HepG2 (cell line): ENCODE measurements around the gene CAMTA1. TPM values are rescaled to one million over a fixed set of nuclear protein-coding genes. Genes with fewer than 3 reads are reported as not detected.

Experiments used
- ATAC-seq: fragments of 200-7000 bp; cut with Tn5 transposase; 3 replicates; pipeline ENCODE4 v1.9.1; 2020; ENCODE audit warnings: mild to moderate bottlenecking, moderate library complexity
- BruUV-seq: library from RNA; stranded (reverse); fragments of 400-500 nt; replicated peaks from 2 replicates; lab custom pipeline; 2021; lab: Mats Ljungman, UMichigan
- CTCF ChIA-PET: fragments of 300-600 bp; formaldehyde crosslinking; extraction: SDS; loops from one replicate; lab custom pipeline; 2021; ENCODE audit warnings: low total read pairs, inconsistent platforms, low intra/inter-chr PET ratio; lab: Yijun Ruan, JAX
- POLR2A ChIA-PET: fragments of 350-600 bp; sonication (Branson Sonifier 250); formaldehyde crosslinking; loops from one replicate; lab custom pipeline; 2020; ENCODE audit warnings: antibody characterized with exemption, inconsistent platforms; lab: Yijun Ruan, JAX
- DNase-seq: peaks from one replicate; pipeline ENCODE4 v3.0.0-alpha.2; 2015; ENCODE audit warnings: low spot score
- FAIRE-seq: peaks from 3 replicates; lab custom pipeline; 2011; peaks lifted over from hg19 to GRCh38; lab: Jason Lieb, UNC
- H2AFZ ChIP-seq: one replicate; pipeline ENCODE4 v1.6.1; 2011; ENCODE audit warnings: low read length, inconsistent platforms
- H3K27ac ChIP-seq: fragments of 300-600 bp; 3 replicates; pipeline ENCODE4 v1.8.0; 2011; ENCODE audit warnings: mixed run types, mild to moderate bottlenecking, mixed read lengths, low read length, inconsistent platforms; ENCODE audit not compliant: insufficient read depth; ENCODE audit errors: extremely low read length
- H3K27me3 ChIP-seq, 2 experiments: fragments of 200-600 bp in 1 of 2; 2 replicates in 1 of 2; 3 replicates in 1 of 2; pipeline versions ENCODE4 v1.6.0 to v1.8.0; 2011; ENCODE audit warnings: low read length in 2 of 2, mild to moderate bottlenecking in 2 of 2, moderate library complexity in 2 of 2, inconsistent platforms in 1 of 2; ENCODE audit not compliant: insufficient read depth in 2 of 2, control insufficient read depth in 1 of 2
- H3K36me3 ChIP-seq, 2 experiments: fragments of 200-600 bp in 1 of 2; replicated peaks in 1 of 2; 2 replicates in 1 of 2; 3 replicates in 1 of 2; pipeline versions ENCODE4 v1.5.1 to v1.8.0; 2011; ENCODE audit warnings: low read length in 2 of 2, inconsistent platforms in 1 of 2; ENCODE audit not compliant: insufficient read depth in 2 of 2, control insufficient read depth in 1 of 2
- H3K4me1 ChIP-seq: 2 replicates; pipeline ENCODE4 v1.5.1; 2012; ENCODE audit warnings: low read length, inconsistent platforms; ENCODE audit not compliant: insufficient read depth
- H3K4me2 ChIP-seq: 2 replicates; pipeline ENCODE4 v1.6.0; 2011; ENCODE audit warnings: low read depth, low read length, inconsistent platforms
- H3K4me3 ChIP-seq, 3 experiments: fragments of 200-600 bp in 1 of 3; sonication (generic), shearing (Covaris generic) in 1 of 3; replicated peaks in 1 of 3; 2 replicates each; pipeline ENCODE4 v1.5.1; 2011 to 2016; ENCODE audit warnings: low read length in 3 of 3, inconsistent platforms in 2 of 3, low read depth in 2 of 3, mild to moderate bottlenecking in 2 of 3, control low read depth in 1 of 3, mixed read lengths in 1 of 3; ENCODE audit not compliant: insufficient read depth in 1 of 3
- H3K79me2 ChIP-seq: one replicate; pipeline ENCODE4 v1.6.1; 2011; ENCODE audit warnings: low read length, inconsistent platforms; ENCODE audit not compliant: insufficient read depth
- H3K9ac ChIP-seq: 2 replicates; pipeline ENCODE4 v1.6.0; 2011; ENCODE audit warnings: mild to moderate bottlenecking, low read depth, low read length, inconsistent platforms; ENCODE audit not compliant: insufficient read depth
- H3K9me3 ChIP-seq: 2 replicates; pipeline ENCODE4 v1.5.1; 2012; ENCODE audit warnings: mild to moderate bottlenecking, low read length
- H4K20me1 ChIP-seq: 2 replicates; pipeline ENCODE4 v1.6.0; 2011; ENCODE audit warnings: inconsistent platforms, mild to moderate bottlenecking, low read length, moderate library complexity; ENCODE audit not compliant: insufficient read depth
- CBX5 ChIP-seq: sonication (generic); formaldehyde crosslinking; IDR thresholded peaks from 2 replicates; pipeline ENCODE4 v1.4.0; 2020; ENCODE audit warnings: missing genetic modification reagents, borderline replicate concordance
- CENPX ChIP-seq: sonication (generic); formaldehyde crosslinking; IDR thresholded peaks from 2 replicates; pipeline ENCODE4 v1.9.0; 2021; ENCODE audit warnings: mild to moderate bottlenecking, missing genetic modification reagents, moderate library complexity
- EHMT2 ChIP-seq: fragments of 200-600 bp; sonication (generic); IDR thresholded peaks from 2 replicates; pipeline ENCODE4 v1.7.0; 2017; ENCODE audit warnings: antibody characterized with exemption, low read depth, low read length, borderline replicate concordance
- HDAC2 ChIP-seq: sonication (generic); formaldehyde crosslinking; IDR thresholded peaks from 2 replicates; pipeline ENCODE4 v1.4.0; 2020; ENCODE audit warnings: missing genetic modification reagents
- MEIS2 ChIP-seq: sonication (generic); formaldehyde crosslinking; IDR thresholded peaks from 2 replicates; pipeline ENCODE4 v1.9.0; 2021; ENCODE audit warnings: mild to moderate bottlenecking, missing genetic modification reagents
- REPIN1 ChIP-seq: sonication (generic); formaldehyde crosslinking; IDR thresholded peaks from 2 replicates; pipeline ENCODE4 v1.8.0; 2022; ENCODE audit warnings: missing genetic modification reagents, low read depth, mild to moderate bottlenecking, borderline replicate concordance
- SAFB2 ChIP-seq: sonication (generic); formaldehyde crosslinking; IDR thresholded peaks from 2 replicates; pipeline ENCODE4 v1.5.1; 2020; ENCODE audit warnings: missing genetic modification reagents, low read depth, mild to moderate bottlenecking, borderline replicate concordance
- SMYD3 ChIP-seq: sonication (generic); formaldehyde crosslinking; IDR thresholded peaks from 2 replicates; pipeline ENCODE4 v1.8.1; 2023; ENCODE audit warnings: mild to moderate bottlenecking, missing genetic modification reagents
- SP140L ChIP-seq: sonication (generic); formaldehyde crosslinking; IDR thresholded peaks from 2 replicates; pipeline ENCODE4 v1.4.0; 2020; ENCODE audit warnings: missing genetic modification reagents, borderline replicate concordance
- STAG1 ChIP-seq: sonication (generic); formaldehyde crosslinking; IDR thresholded peaks from 2 replicates; pipeline ENCODE4 v1.4.0; 2020; ENCODE audit warnings: missing genetic modification reagents
- ZFP90 ChIP-seq: sonication (generic); formaldehyde crosslinking; IDR thresholded peaks from 2 replicates; pipeline ENCODE4 v1.8.0; 2022; ENCODE audit warnings: missing genetic modification reagents, mild to moderate bottlenecking, inconsistent platforms, borderline replicate concordance
- ZNF337 ChIP-seq: sonication (generic); formaldehyde crosslinking; IDR thresholded peaks from 2 replicates; pipeline ENCODE4 v1.5.1; 2020; ENCODE audit warnings: missing genetic modification reagents, low read depth, mild to moderate bottlenecking, borderline replicate concordance
- ZNF33B ChIP-seq: sonication (generic); formaldehyde crosslinking; IDR thresholded peaks from 2 replicates; pipeline ENCODE4 v1.5.1; 2020; ENCODE audit warnings: mild to moderate bottlenecking, missing genetic modification reagents
- ZNF460 ChIP-seq: sonication (generic); formaldehyde crosslinking; IDR thresholded peaks from 2 replicates; pipeline ENCODE4 v1.5.1; 2020; ENCODE audit warnings: missing genetic modification reagents, mild to moderate bottlenecking, borderline replicate concordance
- ZNF552 ChIP-seq: sonication (generic); formaldehyde crosslinking; IDR thresholded peaks from 2 replicates; pipeline ENCODE4 v1.9.0; 2022; ENCODE audit warnings: missing genetic modification reagents, mild to moderate bottlenecking, borderline replicate concordance
- ZNF607 ChIP-seq: sonication (generic); formaldehyde crosslinking; IDR thresholded peaks from 2 replicates; pipeline ENCODE4 v1.5.1; 2020; ENCODE audit warnings: missing genetic modification reagents, mild to moderate bottlenecking, borderline replicate concordance
- ZNF615 ChIP-seq: sonication (generic); formaldehyde crosslinking; IDR thresholded peaks from 2 replicates; pipeline ENCODE4 v1.5.0; 2020; ENCODE audit warnings: mild to moderate bottlenecking, missing genetic modification reagents, borderline replicate concordance
- ZNF619 ChIP-seq: sonication (generic); formaldehyde crosslinking; IDR thresholded peaks from 2 replicates; pipeline ENCODE4 v1.4.0; 2020; ENCODE audit warnings: mild to moderate bottlenecking, missing genetic modification reagents
- ZNF720 ChIP-seq: sonication (generic); formaldehyde crosslinking; IDR thresholded peaks from 2 replicates; pipeline ENCODE4 v1.4.0; 2020; ENCODE audit warnings: missing genetic modification reagents
- ZNF761 ChIP-seq: sonication (generic); formaldehyde crosslinking; conservative IDR thresholded peaks from 2 replicates; pipeline ENCODE4 v1.4.0; 2020; ENCODE audit warnings: mild to moderate bottlenecking, missing genetic modification reagents
- ZSCAN12 ChIP-seq: sonication (generic); formaldehyde crosslinking; IDR thresholded peaks from 2 replicates; pipeline ENCODE4 v1.9.0; 2021; ENCODE audit warnings: mild to moderate bottlenecking, missing genetic modification reagents
- WGBS: methylation state at CpG from one replicate; pipeline ENCODE4 v1.1.6; 2017; ENCODE audit warnings: low lambda C conversion rate; 5-methylcytosine and 5-hydroxymethylcytosine counted together
- in situ Hi-C: cut with HindIII; loops from 2 replicates; pipeline ENCODE4 v1.10.0; 2017; ENCODE audit warnings: low pct_unique_long_range_greater_than_20kb; ENCODE audit not compliant: extremely low pct_ligation_motif_present
- intact Hi-C: fragments of 100-400 bp; cut with micrococcal nuclease; formaldehyde crosslinking; loops from one replicate; pipeline ENCODE4 v1.10.0; 2022; ENCODE audit not compliant: unreplicated experiment
- polyA plus RNA-seq, 8 experiments: library from polyadenylated mRNA; depleted of rRNA in 3 of 8; stranded (reverse) in 7 of 8; unstranded in 1 of 8; fragments of >200 nt; fragmentation: Illumina TruSeq in 4 of 8; extraction: Trizol in 4 of 8; gene quantifications; 2 replicates each; pipeline versions ENCODE4 v1.2.1 to v1.2.3, GENCODE V29; 2011 to 2016; ENCODE audit warnings: low read depth in 4 of 8, missing spikeins in 1 of 8, mixed read lengths in 1 of 8; ENCODE audit not compliant: insufficient read depth in 1 of 8
- total RNA-seq, 5 experiments: library from RNA; depleted of rRNA; stranded (reverse); fragments of >200 nt; fragmentation: Illumina TruSeq; extraction: Trizol; gene quantifications; 2 replicates each; pipeline ENCODE4 v1.2.3, GENCODE V29; 2016; ENCODE audit warnings: low read depth in 1 of 5
- TF ChIP-seq, protein P1 (sequence below): sonication (generic); formaldehyde crosslinking; IDR thresholded peaks from 2 replicates; pipeline ENCODE4 v1.8.0; 2022; ENCODE audit warnings: missing genetic modification reagents, mild to moderate bottlenecking, borderline replicate concordance

The CAMTA1 gene
- total and polyA plus RNA-seq, 2 of the 13 experiments (the other 11 are each of a cell fraction or from before 2014, with no cell fraction given) = 25.0 to 36.4 TPM

- TF ChIP-seq ZNF761 (CRISPR knock-in tag) (no peak), CENPX (CRISPR knock-in tag) (no peak), MEIS2 (CRISPR knock-in tag) (no peak)
- TF ChIP-seq, protein P1, sequence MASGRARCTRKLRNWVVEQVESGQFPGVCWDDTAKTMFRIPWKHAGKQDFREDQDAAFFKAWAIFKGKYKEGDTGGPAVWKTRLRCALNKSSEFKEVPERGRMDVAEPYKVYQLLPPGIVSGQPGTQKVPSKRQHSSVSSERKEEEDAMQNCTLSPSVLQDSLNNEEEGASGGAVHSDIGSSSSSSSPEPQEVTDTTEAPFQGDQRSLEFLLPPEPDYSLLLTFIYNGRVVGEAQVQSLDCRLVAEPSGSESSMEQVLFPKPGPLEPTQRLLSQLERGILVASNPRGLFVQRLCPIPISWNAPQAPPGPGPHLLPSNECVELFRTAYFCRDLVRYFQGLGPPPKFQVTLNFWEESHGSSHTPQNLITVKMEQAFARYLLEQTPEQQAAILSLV = no peak
- TF ChIP-seq, all 625 proteins: peak for 0
Observed at GRCh38 chr1:7471836-7472235, 686.6 kb downstream of the CAMTA1 start (continued).

DNA sequence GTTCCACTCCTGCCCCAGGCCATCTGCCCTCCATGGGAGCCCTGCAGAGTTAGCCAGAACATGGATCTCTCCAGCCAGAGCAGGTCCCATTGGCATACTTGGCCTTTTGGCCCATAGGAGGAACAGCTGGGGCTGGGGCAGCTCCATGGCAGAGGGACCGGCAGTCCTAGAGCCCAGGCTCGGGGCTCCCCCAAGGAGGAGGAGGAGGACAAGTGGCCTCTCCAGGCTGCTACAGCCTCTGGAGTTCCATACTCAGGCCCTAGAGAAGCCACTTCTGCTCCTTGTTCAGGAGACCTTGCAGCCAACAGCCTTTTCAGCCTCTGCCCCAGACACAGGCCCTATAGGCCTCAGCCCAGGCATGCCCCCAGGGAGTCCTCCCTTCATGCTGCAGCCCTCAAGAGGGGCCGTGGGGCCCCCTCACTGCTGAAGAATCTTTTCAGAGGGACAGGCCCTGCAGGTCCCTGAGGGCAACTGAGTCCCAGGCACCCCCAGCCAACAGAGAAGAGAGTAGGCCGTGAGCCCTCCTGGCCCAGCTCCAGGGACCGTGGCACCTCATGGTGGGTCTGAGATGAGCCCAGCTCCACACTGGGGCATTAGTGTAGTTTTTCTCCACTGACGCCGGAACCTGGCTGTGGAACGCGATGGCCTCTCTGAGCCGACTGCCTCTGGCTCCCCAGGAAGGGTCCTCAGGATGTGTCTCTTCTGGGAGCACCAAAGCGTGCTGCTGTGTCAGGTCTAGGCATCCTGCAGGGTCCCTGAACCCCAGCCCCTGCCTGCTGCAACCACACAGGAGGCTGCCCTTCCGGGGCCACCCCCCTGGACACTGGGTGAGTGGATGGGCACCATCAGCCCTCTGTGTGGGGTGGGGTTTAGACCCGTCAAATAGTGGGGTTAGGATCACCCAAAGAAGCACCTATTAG is 688.2 kb downstream of the CAMTA1 start:
- no peaks in the 10 kb centered on the region for H3K4me1 ChIP-seq
- CTCF ChIA-PET = no interaction called here
- H3K4me2 ChIP-seq = no peak overlapping the region
- 10% methylated on average over 3 of the region's 13 CpGs for WGBS
- in situ Hi-C loops = no loop called here
- POLR2A ChIA-PET = no interaction called here
- H3K9ac ChIP-seq = no peak overlapping the region
- ATAC-seq (no peak), DNase-seq (no peak), FAIRE-seq (no peak)
- H4K20me1 ChIP-seq = peaks cover 2% of the 10 kb centered on the region; the same call in 1 of the 2 replicates
- H3K9me3 ChIP-seq = no peaks in the 10 kb centered on the region
- peaks cover 12 to 53% of the 10 kb centered on the region in 2 experiments; a peak in 4 of 5 replicates for H3K27me3 ChIP-seq
- H3K27ac ChIP-seq = no peak overlapping the region
- no peak overlapping the region for H3K4me3 ChIP-seq
- no peak overlapping the region for H2AFZ ChIP-seq
- BruUV-seq = no TSS peak
- intact Hi-C loops = no loop called here
- no peaks in the 10 kb centered on the region for H3K36me3 ChIP-seq
- no peaks in the 10 kb centered on the region for H3K79me2 ChIP-seq
- TF ChIP-seq ZSCAN12 (CRISPR knock-in tag) (no peak), HDAC2 (CRISPR knock-in tag) (no peak), ZFP90 (CRISPR knock-in tag) (no peak), STAG1 (CRISPR knock-in tag) (no peak), ZNF460 (no peak), ZNF552 (CRISPR knock-in tag) (no peak), CBX5 (no peak), ZNF720 (no peak), ZNF33B (CRISPR knock-in tag) (no peak), ZNF615 (CRISPR knock-in tag) (no peak), SMYD3 (CRISPR knock-in tag) (no peak), EHMT2 (no peak), ZNF607 (no peak), ZNF619 (CRISPR knock-in tag) (no peak), REPIN1 (CRISPR knock-in tag) (no peak), SAFB2 (no peak), ZNF337 (CRISPR knock-in tag) (no peak), SP140L (no peak)
